Keratinocyte (primary cell): ENCODE data around the gene C1D. TPM values are rescaled to one million over a fixed set of nuclear protein-coding genes. Genes with fewer than 3 reads are reported as not detected.

ENCODE experiments used
- DNase-seq: peaks from one replicate; pipeline ENCODE4 v3.0.0-alpha.2; 2011; ENCODE audit warnings: low read depth, missing footprints, low spot score
- FAIRE-seq: peaks from 2 replicates; lab custom pipeline; 2011; peaks lifted over from hg19 to GRCh38; lab: Jason Lieb, UNC
- H2AFZ ChIP-seq: 2 replicates; pipeline ENCODE4 v1.6.0; 2012; ENCODE audit warnings: low read length, control low read depth, inconsistent platforms; ENCODE audit not compliant: control insufficient read depth
- H3K27ac ChIP-seq: 2 replicates; pipeline ENCODE4 v1.5.1; 2011; ENCODE audit warnings: low read length; ENCODE audit not compliant: control insufficient read depth, insufficient read depth
- H3K27me3 ChIP-seq: 3 replicates; pipeline ENCODE4 v1.6.0; 2011; ENCODE audit warnings: low read length; ENCODE audit not compliant: control insufficient read depth, insufficient read depth; ENCODE audit errors: extremely low read depth
- H3K36me3 ChIP-seq, 2 experiments: 2 replicates in 1 of 2; 3 replicates in 1 of 2; pipeline ENCODE4 v1.5.1; 2011; ENCODE audit warnings: low read length in 2 of 2, mild to moderate bottlenecking in 1 of 2; ENCODE audit not compliant: control insufficient read depth in 2 of 2, insufficient read depth in 2 of 2; ENCODE audit errors: extremely low read depth in 1 of 2
- H3K4me1 ChIP-seq: 3 replicates; pipeline ENCODE4 v1.5.1; 2011; ENCODE audit warnings: low read length; ENCODE audit not compliant: control insufficient read depth, insufficient read depth; ENCODE audit errors: extremely low read depth
- H3K4me2 ChIP-seq: 3 replicates; pipeline ENCODE4 v1.6.0; 2011; ENCODE audit warnings: low read depth, low read length; ENCODE audit not compliant: control insufficient read depth, insufficient read depth; ENCODE audit errors: extremely low read depth
- H3K4me3 ChIP-seq, 3 experiments: fragments of 200-600 bp in 1 of 3; sonication (generic) in 1 of 3; 2 replicates in 2 of 3; 3 replicates in 1 of 3; pipeline ENCODE4 v1.5.1; 2011 to 2016; ENCODE audit warnings: low read length in 3 of 3, mild to moderate bottlenecking in 3 of 3, control low read depth in 2 of 3, inconsistent platforms in 1 of 3, low read depth in 1 of 3, mixed read lengths in 1 of 3, mixed run types in 1 of 3, moderate library complexity in 1 of 3; ENCODE audit not compliant: control insufficient read depth in 2 of 3, insufficient read depth in 2 of 3; ENCODE audit errors: extremely low read depth in 1 of 3
- H3K79me2 ChIP-seq: 2 replicates; pipeline ENCODE4 v1.6.0; 2012; ENCODE audit warnings: low read length; ENCODE audit not compliant: control insufficient read depth, insufficient read depth
- H3K9ac ChIP-seq: 3 replicates; pipeline ENCODE4 v1.6.0; 2011; ENCODE audit warnings: low read length; ENCODE audit not compliant: control insufficient read depth, insufficient read depth; ENCODE audit errors: extremely low read depth
- H3K9me1 ChIP-seq: 3 replicates; pipeline ENCODE4 v1.6.0; 2011; ENCODE audit warnings: low read length; ENCODE audit not compliant: control insufficient read depth, insufficient read depth; ENCODE audit errors: extremely low read depth
- H3K9me3 ChIP-seq: 2 replicates; pipeline ENCODE4 v1.5.1; 2012; ENCODE audit warnings: low read depth, low read length; ENCODE audit not compliant: control insufficient read depth
- H4K20me1 ChIP-seq: 3 replicates; pipeline ENCODE4 v1.6.0; 2011; ENCODE audit warnings: low read length; ENCODE audit not compliant: control insufficient read depth, insufficient read depth; ENCODE audit errors: extremely low read depth
- EZH2 ChIP-seq: IDR thresholded peaks from one replicate; pipeline ENCODE4 v1.6.1; 2012; ENCODE audit warnings: inconsistent platforms, mild to moderate bottlenecking, low read length, moderate library complexity
- dilution Hi-C: fragments of 300-500 bp; cut with MboI; formaldehyde crosslinking; loops from one replicate; pipeline ENCODE4 v1.7.0; 2020; ENCODE audit warnings: low sequenced_read_pairs; ENCODE audit not compliant: extremely low pct_ligation_motif_present
- polyA plus RNA-seq, 5 experiments: library from polyadenylated mRNA; depleted of rRNA in 3 of 5; stranded (reverse) in 3 of 5; stranded (forward) in 1 of 5; unstranded in 1 of 5; fragments of >200 nt; gene quantifications; 1 replicate in 1 of 5; 2 replicates in 3 of 5; 3 replicates in 1 of 5; pipeline versions ENCODE4 v1.2.1 to v1.2.3, GENCODE V29; 2011 to 2012; ENCODE audit warnings: missing spikeins in 2 of 5, low read depth in 1 of 5, low replicate concordance in 1 of 5
- TF ChIP-seq, protein P1 (sequence below), 3 experiments: IDR thresholded peaks in 1 of 3; conservative IDR thresholded peaks in 1 of 3; optimal IDR thresholded peaks in 1 of 3; 2 replicates in 2 of 3; 3 replicates in 1 of 3; pipeline versions ENCODE3 to v1.5.1; 2011; ENCODE audit warnings: low read length in 3 of 3, mild to moderate bottlenecking in 3 of 3, moderate library complexity in 2 of 3, control low read depth in 1 of 3, inconsistent platforms in 1 of 3; ENCODE audit not compliant: insufficient read depth in 2 of 3; ENCODE audit errors: extremely low read depth in 1 of 3

Gene C1D
- polyA plus RNA-seq, 1 donor (not counting 4 experiments of a cell fraction or from before 2014, with no cell fraction given) = 45.3 TPM

DNA sequence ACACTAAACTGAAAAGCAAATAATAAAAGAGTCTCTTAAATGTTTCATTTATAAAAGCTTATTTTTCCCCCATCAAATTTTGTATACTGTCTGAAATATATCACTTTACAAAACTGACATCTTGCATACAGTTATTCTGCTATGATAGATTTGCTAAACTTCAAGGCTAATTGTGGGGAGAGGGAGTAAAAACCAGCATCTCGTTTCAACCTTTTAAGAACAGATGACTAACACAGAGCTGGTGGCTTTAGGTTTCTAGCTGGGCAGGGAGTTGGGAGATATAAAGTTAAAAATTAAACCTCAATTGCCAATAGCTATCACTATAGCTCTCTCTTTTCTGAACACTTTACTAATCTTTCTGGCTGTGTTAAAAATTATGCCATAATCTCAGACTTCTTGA, 23.5 kb downstream of the C1D start:
- Histone ChIP-seq H3K9ac (no peak overlapping the region), H3K9me3 (no peaks in the 10 kb centered on the region), H3K4me3 (no peak overlapping the region), H3K4me2 (no peak overlapping the region), H3K9me1 (no peaks in the 10 kb centered on the region), H3K4me1 (peaks cover 7% of the 10 kb centered on the region), H3K36me3 (no peaks in the 10 kb centered on the region), H3K79me2 (no peaks in the 10 kb centered on the region), H3K27ac (no peak overlapping the region), H4K20me1 (no peaks in the 10 kb centered on the region), H2AFZ (no peak overlapping the region), H3K27me3 (no peaks in the 10 kb centered on the region)
- TF ChIP-seq, protein P1, sequence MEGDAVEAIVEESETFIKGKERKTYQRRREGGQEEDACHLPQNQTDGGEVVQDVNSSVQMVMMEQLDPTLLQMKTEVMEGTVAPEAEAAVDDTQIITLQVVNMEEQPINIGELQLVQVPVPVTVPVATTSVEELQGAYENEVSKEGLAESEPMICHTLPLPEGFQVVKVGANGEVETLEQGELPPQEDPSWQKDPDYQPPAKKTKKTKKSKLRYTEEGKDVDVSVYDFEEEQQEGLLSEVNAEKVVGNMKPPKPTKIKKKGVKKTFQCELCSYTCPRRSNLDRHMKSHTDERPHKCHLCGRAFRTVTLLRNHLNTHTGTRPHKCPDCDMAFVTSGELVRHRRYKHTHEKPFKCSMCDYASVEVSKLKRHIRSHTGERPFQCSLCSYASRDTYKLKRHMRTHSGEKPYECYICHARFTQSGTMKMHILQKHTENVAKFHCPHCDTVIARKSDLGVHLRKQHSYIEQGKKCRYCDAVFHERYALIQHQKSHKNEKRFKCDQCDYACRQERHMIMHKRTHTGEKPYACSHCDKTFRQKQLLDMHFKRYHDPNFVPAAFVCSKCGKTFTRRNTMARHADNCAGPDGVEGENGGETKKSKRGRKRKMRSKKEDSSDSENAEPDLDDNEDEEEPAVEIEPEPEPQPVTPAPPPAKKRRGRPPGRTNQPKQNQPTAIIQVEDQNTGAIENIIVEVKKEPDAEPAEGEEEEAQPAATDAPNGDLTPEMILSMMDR (optimal IDR thresholded peaks at IDR 0.05 in 1 of 3, IDR thresholded peaks at IDR 0.05 in 1 of 3, conservative IDR thresholded peaks at IDR 0.05 in 1 of 3; ENCODE audit: extremely low read depth in 1 of 3, insufficient read depth in 2 of 3, low read length in 3 of 3) = no peak
- no peak for TF ChIP-seq EZH2
- FAIRE-seq (no peak), DNase-seq (no peak)
- dilution Hi-C loops = no loop called here

DNA sequence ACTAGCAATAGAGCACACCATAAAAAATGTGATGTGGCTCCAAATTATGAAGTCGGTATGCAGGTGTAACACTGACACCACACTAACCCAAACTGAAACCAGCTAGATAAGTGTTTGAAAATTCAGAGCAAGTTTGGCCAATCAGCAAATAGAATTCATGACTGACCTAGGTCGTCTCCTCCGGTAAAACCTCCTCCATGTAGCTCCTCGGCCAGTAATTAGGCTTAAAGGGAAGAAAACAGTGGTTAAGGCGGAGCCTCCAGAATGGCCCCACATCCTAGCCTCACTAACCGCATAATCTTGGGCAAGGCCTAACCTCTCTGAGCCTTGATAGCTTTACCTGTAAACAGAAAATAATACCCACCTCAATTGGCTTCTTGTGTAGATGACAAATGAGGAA, 30.1 kb downstream of the C1D start:
- dilution Hi-C loops = no loop called here
- Histone ChIP-seq H3K36me3 (no peaks in the 10 kb centered on the region), H3K4me2 (no peak overlapping the region), H3K9me3 (no peaks in the 10 kb centered on the region), H3K9ac (no peak overlapping the region), H4K20me1 (no peaks in the 10 kb centered on the region), H3K27me3 (no peaks in the 10 kb centered on the region), H3K4me3 (no peak overlapping the region), H3K4me1 (peaks cover 7% of the 10 kb centered on the region), H3K9me1 (no peaks in the 10 kb centered on the region), H3K79me2 (no peaks in the 10 kb centered on the region), H3K27ac (no peak overlapping the region), H2AFZ (no peak overlapping the region)
- FAIRE-seq (no peak), DNase-seq (no peak)
- TF ChIP-seq, protein P1 (optimal IDR thresholded peaks at IDR 0.05 in 1 of 3, IDR thresholded peaks at IDR 0.05 in 1 of 3, conservative IDR thresholded peaks at IDR 0.05 in 1 of 3; ENCODE audit: extremely low read depth in 1 of 3, insufficient read depth in 2 of 3, low read length in 3 of 3) = no peak
- TF ChIP-seq EZH2 = no peak
